ENCODE data around the gene TNNI2.

- TF ChIP-seq CTCF (IDR thresholded peaks at IDR 0.05; ENCODE audit: low read depth, low read length, missing input control) (no peak), YY1 (IDR thresholded peaks at IDR 0.05) (no peak), TAF1 (conservative IDR thresholded peaks at IDR 0.05) (no peak), JUND (IDR thresholded peaks at IDR 0.05) (no peak), REST (IDR thresholded peaks at IDR 0.05) (no peak), SP1 (IDR thresholded peaks at IDR 0.05) (no peak), FOXA1 (IDR thresholded peaks at IDR 0.05) (no peak), MAX (IDR thresholded peaks at IDR 0.05) (no peak), ATF3 (IDR thresholded peaks at IDR 0.05) (no peak)
These were observed 2.8 kb downstream of the TNNI2 start for GRCh38 chr11:1841511-1842148.
